DOHH2 (cell line): ENCODE data around the gene HAGHL.

Experiments
- EZH2phosphoT487 ChIP-seq: fragments of 200-600 bp; sonication (generic); IDR thresholded peaks from 2 replicates; pipeline ENCODE4 v1.6.1; 2017; ENCODE audit warnings: borderline replicate concordance, mild to moderate bottlenecking, antibody characterized with exemption, low read length, moderate library complexity, mixed read lengths
- TF ChIP-seq, protein P1 (sequence below): fragments of 200-600 bp; sonication (generic); IDR thresholded peaks from one replicate; pipeline ENCODE4 v1.5.1; 2014; ENCODE audit warnings: antibody characterized with exemption, mild to moderate bottlenecking, low read depth, low read length; ENCODE audit not compliant: poor library complexity, severe bottlenecking

DNA sequence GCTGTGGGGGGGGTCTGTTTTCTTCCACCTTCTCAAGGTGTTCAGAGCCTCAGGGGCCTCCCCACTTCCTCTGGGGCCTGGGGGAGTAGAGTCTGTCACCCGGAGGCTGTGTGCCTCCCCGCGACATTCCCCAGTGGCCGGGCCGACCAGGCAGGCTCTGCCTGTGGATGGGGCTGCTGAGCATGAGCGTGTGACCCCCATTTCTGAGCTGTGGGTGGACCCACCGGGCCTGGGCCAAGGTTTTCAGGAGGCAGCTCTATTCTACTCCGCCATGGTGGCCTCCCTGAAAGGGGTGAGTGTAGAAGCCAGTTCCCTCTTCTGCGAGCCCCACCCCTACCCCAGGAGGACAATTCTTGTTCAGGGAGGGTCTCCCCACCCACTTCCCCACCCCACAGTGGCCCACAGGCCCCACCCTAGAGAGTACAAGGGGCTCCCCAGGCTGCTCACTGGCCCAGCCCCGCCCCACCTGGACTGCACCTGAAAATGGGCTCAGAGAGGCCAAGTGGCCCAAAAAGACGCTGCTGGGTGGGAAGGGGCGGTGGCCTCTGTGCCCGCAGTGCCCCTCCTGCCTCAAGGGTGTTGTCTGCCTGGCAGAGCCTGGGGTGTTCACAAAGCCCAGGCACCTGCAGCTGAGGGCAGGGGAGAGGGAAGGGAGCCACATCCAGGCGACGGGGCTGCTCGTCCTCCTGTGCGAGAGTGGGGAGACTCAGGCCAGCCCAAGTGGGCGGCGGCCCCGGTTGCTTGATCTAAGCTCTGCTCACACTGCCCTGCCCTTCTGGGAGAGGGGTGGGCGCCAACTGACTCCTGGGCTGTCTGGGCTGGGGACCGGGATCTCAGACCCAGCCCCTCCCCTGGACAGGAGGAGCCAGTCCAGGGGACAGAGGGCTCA is 35.0 kb downstream of the HAGHL start:
- TF ChIP-seq, protein P1, sequence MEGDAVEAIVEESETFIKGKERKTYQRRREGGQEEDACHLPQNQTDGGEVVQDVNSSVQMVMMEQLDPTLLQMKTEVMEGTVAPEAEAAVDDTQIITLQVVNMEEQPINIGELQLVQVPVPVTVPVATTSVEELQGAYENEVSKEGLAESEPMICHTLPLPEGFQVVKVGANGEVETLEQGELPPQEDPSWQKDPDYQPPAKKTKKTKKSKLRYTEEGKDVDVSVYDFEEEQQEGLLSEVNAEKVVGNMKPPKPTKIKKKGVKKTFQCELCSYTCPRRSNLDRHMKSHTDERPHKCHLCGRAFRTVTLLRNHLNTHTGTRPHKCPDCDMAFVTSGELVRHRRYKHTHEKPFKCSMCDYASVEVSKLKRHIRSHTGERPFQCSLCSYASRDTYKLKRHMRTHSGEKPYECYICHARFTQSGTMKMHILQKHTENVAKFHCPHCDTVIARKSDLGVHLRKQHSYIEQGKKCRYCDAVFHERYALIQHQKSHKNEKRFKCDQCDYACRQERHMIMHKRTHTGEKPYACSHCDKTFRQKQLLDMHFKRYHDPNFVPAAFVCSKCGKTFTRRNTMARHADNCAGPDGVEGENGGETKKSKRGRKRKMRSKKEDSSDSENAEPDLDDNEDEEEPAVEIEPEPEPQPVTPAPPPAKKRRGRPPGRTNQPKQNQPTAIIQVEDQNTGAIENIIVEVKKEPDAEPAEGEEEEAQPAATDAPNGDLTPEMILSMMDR = no peak
- no peak for TF ChIP-seq EZH2phosphoT487
